Fibroblast of lung (primary cell): ENCODE data around the gene GIPC3. TPM values are rescaled to one million over a fixed set of nuclear protein-coding genes. Genes with fewer than 3 reads are reported as not detected.
A peak's percentile ranks its signal among the peaks of the same experiment; 100 is the strongest.

Experiments used
- DNase-seq, 2 donors: peaks; one replicate each; pipeline versions ENCODE4 v3.0.0 to v3.0.0-alpha.2; 2010; ENCODE audit warnings: low read depth in 2 of 2
- H2AFZ ChIP-seq: 2 replicates; pipeline ENCODE4 v1.5.1; 2012; ENCODE audit warnings: low read length, control low read depth, inconsistent platforms
- H3K27ac ChIP-seq: 2 replicates; pipeline ENCODE4 v1.5.1; 2011; ENCODE audit warnings: low read length, control low read depth; ENCODE audit not compliant: insufficient read depth
- H3K27me3 ChIP-seq: 2 replicates; pipeline ENCODE4 v1.5.1; 2011; ENCODE audit warnings: mild to moderate bottlenecking, low read length; ENCODE audit not compliant: control insufficient read depth, insufficient read depth
- H3K36me3 ChIP-seq: 2 replicates; pipeline ENCODE4 v1.5.1; 2011; ENCODE audit warnings: low read length; ENCODE audit not compliant: control insufficient read depth, insufficient read depth
- H3K4me1 ChIP-seq: 2 replicates; pipeline ENCODE4 v1.5.1; 2011; ENCODE audit warnings: low read length; ENCODE audit not compliant: control insufficient read depth, insufficient read depth; ENCODE audit errors: extremely low read depth
- H3K4me2 ChIP-seq: 2 replicates; pipeline ENCODE4 v1.5.1; 2011; ENCODE audit warnings: low read length, control low read depth; ENCODE audit not compliant: insufficient read depth; ENCODE audit errors: extremely low read depth
- H3K4me3 ChIP-seq, 4 experiments: fragments of 200-600 bp in 1 of 4; sonication (generic) in 1 of 4; replicated peaks in 1 of 4; 2 replicates each; pipeline ENCODE4 v1.5.1; 2011 to 2016; ENCODE audit warnings: low read length in 4 of 4, low read depth in 3 of 4, mild to moderate bottlenecking in 3 of 4, control low read depth in 2 of 4, inconsistent platforms in 1 of 4, mixed read lengths in 1 of 4; ENCODE audit not compliant: insufficient read depth in 1 of 4; ENCODE audit errors: control extremely low read depth in 1 of 4
- H3K79me2 ChIP-seq: 2 replicates; pipeline ENCODE4 v1.5.1; 2012; ENCODE audit warnings: mild to moderate bottlenecking, low read length, inconsistent platforms; ENCODE audit not compliant: control insufficient read depth, insufficient read depth
- H3K9ac ChIP-seq: 2 replicates; pipeline ENCODE4 v1.5.1; 2011; ENCODE audit warnings: mild to moderate bottlenecking, low read length, control low read depth; ENCODE audit not compliant: insufficient read depth
- H3K9me3 ChIP-seq: 2 replicates; pipeline ENCODE4 v1.5.1; 2012; ENCODE audit warnings: low read depth, low read length; ENCODE audit not compliant: control insufficient read depth, insufficient read depth
- H4K20me1 ChIP-seq: 2 replicates; pipeline ENCODE4 v1.5.1; 2011; ENCODE audit warnings: low read length; ENCODE audit not compliant: control insufficient read depth, insufficient read depth; ENCODE audit errors: extremely low read depth
- CTCF ChIP-seq, 2 donors: IDR thresholded peaks in 1 of 2; conservative IDR thresholded peaks in 1 of 2; 1 replicate in 1 of 2; 2 replicates in 1 of 2; pipeline ENCODE4 v1.5.1; 2011 to 2012; ENCODE audit warnings: low read length in 2 of 2, control low read depth in 1 of 2, inconsistent platforms in 1 of 2, low read depth in 1 of 2, mild to moderate bottlenecking in 1 of 2
- EZH2 ChIP-seq: IDR thresholded peaks from 2 replicates; pipeline ENCODE4 v1.5.1; 2012; ENCODE audit warnings: low read length, control low read depth, mild to moderate bottlenecking; ENCODE audit errors: missing control alignments
- polyA plus RNA-seq, 2 donors: library from polyadenylated mRNA; depleted of rRNA in 1 of 2; stranded (reverse) in 1 of 2; unstranded in 1 of 2; fragments of >200 nt; gene quantifications; 2 replicates each; pipeline ENCODE4 v1.2.1, GENCODE V29; 2011 to 2012; ENCODE audit warnings: missing spikeins in 1 of 2
- total RNA-seq: library from RNA; depleted of rRNA; stranded (reverse); fragments of >200 nt; gene quantifications from 2 replicates; pipeline ENCODE4 v1.2.1, GENCODE V29; 2014

The GIPC3 gene
- total and polyA plus RNA-seq, 2 donors (not counting 1 experiment from before 2014, with no cell fraction given): under 0.01 to 0.60 TPM

GRCh38 chr19:3543150-3544057 lies 41.9 kb upstream of the GIPC3 start:
- Histone ChIP-seq H3K27me3 (no peaks in the 10 kb centered on the region), H3K36me3 (peaks cover 23% of the 10 kb centered on the region), H3K4me3 (no peak overlapping the region), H3K9me3 (no peaks in the 10 kb centered on the region), H3K27ac (no peak overlapping the region), H3K4me2 (no peak overlapping the region), H4K20me1 (no peaks in the 10 kb centered on the region), H3K79me2 (no peaks in the 10 kb centered on the region), H2AFZ (no peak overlapping the region), H3K9ac (no peak overlapping the region), H3K4me1 (peaks cover 5% of the 10 kb centered on the region)
- no peak for DNase-seq
- no peak for TF ChIP-seq CTCF (conservative IDR thresholded peaks at IDR 0.05 in 1 of 2, IDR thresholded peaks at IDR 0.05 in 1 of 2; ENCODE audit: low read depth in 1 of 2, low read length in 2 of 2)
- TF ChIP-seq EZH2: no peak

GRCh38 chr19:3544058-3544376 lies 41.3 kb upstream of the GIPC3 start:
- Histone ChIP-seq H3K4me3 (no peak overlapping the region), H3K79me2 (no peaks in the 10 kb centered on the region), H4K20me1 (no peaks in the 10 kb centered on the region), H3K27ac (no peak overlapping the region), H3K4me2 (no peak overlapping the region), H3K9ac (no peak overlapping the region), H2AFZ (no peak overlapping the region), H3K4me1 (peaks cover under 1% of the 10 kb centered on the region), H3K9me3 (no peaks in the 10 kb centered on the region), H3K27me3 (no peaks in the 10 kb centered on the region), H3K36me3 (peaks cover 20% of the 10 kb centered on the region)
- TF ChIP-seq CTCF (conservative IDR thresholded peaks at IDR 0.05 in 1 of 2, IDR thresholded peaks at IDR 0.05 in 1 of 2; ENCODE audit: low read depth in 1 of 2, low read length in 2 of 2): no peak
- TF ChIP-seq EZH2: no peak
- no peak for DNase-seq

- H3K4me3 ChIP-seq: no peak overlapping the region
- H4K20me1 ChIP-seq: no peaks in the 10 kb centered on the region
- no peak overlapping the region for H2AFZ ChIP-seq
- H3K79me2 ChIP-seq: no peaks in the 10 kb centered on the region
- no peak overlapping the region for H3K27ac ChIP-seq
- no peaks in the 10 kb centered on the region for H3K9me3 ChIP-seq
- H3K4me1 ChIP-seq: no peaks in the 10 kb centered on the region
- H3K36me3 ChIP-seq: peaks cover 17% of the 10 kb centered on the region
- H3K4me2 ChIP-seq: no peak overlapping the region
- H3K9ac ChIP-seq: no peak overlapping the region
- no peaks in the 10 kb centered on the region for H3K27me3 ChIP-seq
- peak in 1 of 2 donors; percentile 42 for DNase-seq
- no peak for TF ChIP-seq EZH2
- peak; percentile 80 to 94 for TF ChIP-seq CTCF (conservative IDR thresholded peaks at IDR 0.05 in 1 of 2, IDR thresholded peaks at IDR 0.05 in 1 of 2; ENCODE audit: low read depth in 1 of 2, low read length in 2 of 2)
Observed at GRCh38 chr19:3544742-3545668, 40.3 kb upstream of the GIPC3 start.
